GM10248 (cell line): Measurements from ENCODE around the gene SH2D6.
"Not testable (repeated sequence)": the region's sequence is repeated elsewhere in the genome, so short reads cannot be mapped to it uniquely, and the experiment has no call there.

Source experiments
- CTCF ChIA-PET: fragments of 300-600 bp; sonication (Branson Sonifier 250); formaldehyde crosslinking; extraction: SDS; loops from one replicate; lab custom pipeline; 2021; ENCODE audit warnings: antibody characterized with exemption; lab: Yijun Ruan, JAX
- POLR2A ChIA-PET: fragments of 350-650 bp; sonication (Branson Sonifier 250); formaldehyde crosslinking; extraction: SDS; loops from one replicate; lab custom pipeline; 2020; ENCODE audit warnings: antibody characterized with exemption; lab: Yijun Ruan, JAX
- DNase-seq: peaks from one replicate; pipeline ENCODE4 v3.0.0; 2012; ENCODE audit errors: extremely low spot score
- TF ChIP-seq, protein P1 (sequence below): IDR thresholded peaks from 2 replicates; pipeline ENCODE4 v1.5.1; 2012; ENCODE audit warnings: mild to moderate bottlenecking, low read depth; ENCODE audit errors: extremely low read depth, missing control alignments, control extremely low read depth

The SH2D6 gene

GRCh38 chr2:85481818-85482777 is 63.6 kb downstream of the SH2D6 start:
- POLR2A ChIA-PET, result no interaction called here
- no peak for DNase-seq
- TF ChIP-seq, protein P1, sequence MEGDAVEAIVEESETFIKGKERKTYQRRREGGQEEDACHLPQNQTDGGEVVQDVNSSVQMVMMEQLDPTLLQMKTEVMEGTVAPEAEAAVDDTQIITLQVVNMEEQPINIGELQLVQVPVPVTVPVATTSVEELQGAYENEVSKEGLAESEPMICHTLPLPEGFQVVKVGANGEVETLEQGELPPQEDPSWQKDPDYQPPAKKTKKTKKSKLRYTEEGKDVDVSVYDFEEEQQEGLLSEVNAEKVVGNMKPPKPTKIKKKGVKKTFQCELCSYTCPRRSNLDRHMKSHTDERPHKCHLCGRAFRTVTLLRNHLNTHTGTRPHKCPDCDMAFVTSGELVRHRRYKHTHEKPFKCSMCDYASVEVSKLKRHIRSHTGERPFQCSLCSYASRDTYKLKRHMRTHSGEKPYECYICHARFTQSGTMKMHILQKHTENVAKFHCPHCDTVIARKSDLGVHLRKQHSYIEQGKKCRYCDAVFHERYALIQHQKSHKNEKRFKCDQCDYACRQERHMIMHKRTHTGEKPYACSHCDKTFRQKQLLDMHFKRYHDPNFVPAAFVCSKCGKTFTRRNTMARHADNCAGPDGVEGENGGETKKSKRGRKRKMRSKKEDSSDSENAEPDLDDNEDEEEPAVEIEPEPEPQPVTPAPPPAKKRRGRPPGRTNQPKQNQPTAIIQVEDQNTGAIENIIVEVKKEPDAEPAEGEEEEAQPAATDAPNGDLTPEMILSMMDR, result no peak
- CTCF ChIA-PET, result no interaction called here

- CTCF ChIA-PET, result interaction anchor here (1.5 kb wide), 1 partner anchor 44 kb away, joined by 4 read pairs; no protein-coding TSS in a partner anchor
- DNase-seq, POLR2A ChIA-PET: not testable (repeated sequence)
Measured at GRCh38 chr2:85484615-85485014, 66.1 kb downstream of the SH2D6 start.

DNA sequence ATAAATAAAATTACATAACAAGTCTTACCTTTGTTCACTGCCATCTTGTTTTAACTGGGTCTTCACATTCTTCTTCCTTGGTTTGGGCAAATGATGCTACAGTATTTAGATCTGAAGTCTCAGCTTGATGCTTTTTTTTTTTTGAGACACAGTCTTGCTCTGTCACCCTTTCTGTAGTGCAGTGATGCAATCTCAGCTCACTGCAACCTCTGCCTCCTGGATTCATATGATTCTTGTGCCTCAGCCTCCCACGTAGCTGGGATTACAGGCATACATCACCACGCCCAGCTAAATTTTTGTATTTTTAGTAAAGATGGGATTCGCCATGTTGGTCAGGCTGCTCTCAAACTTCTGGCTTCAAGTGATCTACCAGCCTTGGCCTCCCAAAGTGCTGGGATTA is 67.3 kb downstream of the SH2D6 start:
- no peak for DNase-seq
- CTCF ChIA-PET, result interaction anchor here (1.4 to 1.5 kb wide), 2 partner anchors 13 to 43 kb away, joined by 4 read pairs; no protein-coding TSS in a partner anchor
- POLR2A ChIA-PET, result interaction anchor here (0.7 kb wide), 1 partner anchor 1178 kb away, joined by 4 read pairs; no protein-coding TSS in a partner anchor
- TF ChIP-seq, protein P1, result no peak
